Lower lobe of right lung (tissue), 2 donors: ENCODE data around the gene FAM43A. TPM values are rescaled to one million over a fixed set of nuclear protein-coding genes. Genes with fewer than 3 reads are reported as not detected.

Experiments
- ATAC-seq, 2 donors: fragments of 200-7000 bp; cut with Tn5 transposase; one replicate each; pipeline ENCODE4 v1.9.1; 2020 to 2022; ENCODE audit warnings: mild to moderate bottlenecking in 2 of 2, moderate library complexity in 2 of 2
- DNase-seq: peaks from one replicate; pipeline ENCODE4 v3.0.0-alpha.2; 2020
- H3K27ac ChIP-seq: fragments of 200-600 bp; one replicate; pipeline ENCODE4 v1.8.0; 2022
- H3K27me3 ChIP-seq: fragments of 200-600 bp; one replicate; pipeline ENCODE4 v1.8.0; 2022; ENCODE audit warnings: low read depth
- H3K36me3 ChIP-seq: fragments of 200-600 bp; one replicate; pipeline ENCODE4 v1.8.0; 2022; ENCODE audit warnings: mild to moderate bottlenecking
- H3K4me1 ChIP-seq: fragments of 200-600 bp; one replicate; pipeline ENCODE4 v1.8.0; 2022
- H3K4me3 ChIP-seq: fragments of 200-600 bp; one replicate; pipeline ENCODE4 v1.8.0; 2022; ENCODE audit warnings: mild to moderate bottlenecking
- H3K9me3 ChIP-seq: fragments of 200-600 bp; one replicate; pipeline ENCODE4 v1.8.0; 2022
- intact Hi-C: fragments of 100-400 bp; cut with DNase I; formaldehyde crosslinking; loops from one replicate; pipeline ENCODE4 v1.11.0; 2022
- long read RNA-seq: library from polyadenylated mRNA; unstranded; transcript quantifications from one replicate; pipeline ENCODE4 v2.0.0, GENCODE V29; 2021
- total RNA-seq: library from RNA; stranded (reverse); fragmentation: NEBNext Ultra II Directional; extraction: Animal tissue kit (Norgen Biotek cat#: 25700); gene quantifications from one replicate; pipeline ENCODE4 v1.2.1, GENCODE V29; 2021
- TF ChIP-seq, protein P1 (sequence below): fragments of 200-600 bp; IDR thresholded peaks from one replicate; pipeline ENCODE4 v1.8.0; 2022; ENCODE audit warnings: antibody characterized with exemption, mild to moderate bottlenecking
- donor health status: DM: no; HTN: yes; CAD: no; lungs with severe emphysema.

FAM43A gene, protein sequence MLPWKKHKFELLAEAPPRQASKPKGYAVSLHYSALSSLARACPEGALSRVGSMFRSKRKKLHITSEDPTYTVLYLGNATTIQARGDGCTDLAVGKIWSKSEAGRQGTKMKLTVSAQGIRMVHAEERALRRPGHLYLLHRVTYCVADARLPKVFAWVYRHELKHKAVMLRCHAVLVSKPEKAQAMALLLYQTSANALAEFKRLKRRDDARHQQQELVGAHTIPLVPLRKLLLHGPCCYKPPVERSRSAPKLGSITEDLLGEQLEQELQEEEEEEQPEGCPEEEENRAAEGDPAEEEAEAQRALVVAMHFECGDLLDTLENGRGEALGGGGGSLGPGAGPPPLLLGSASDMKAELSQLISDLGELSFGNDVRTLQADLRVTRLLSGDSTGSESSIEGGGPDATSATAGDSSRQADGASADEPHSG
- 12.9 TPM for total RNA-seq
- long read RNA-seq, transcript FAM43A-201 (1 exons, 2,494 nt), result major isoform, 30 of 32 reads
- long read RNA-seq, partial matches to known transcripts, result 0 of 32 reads
- long read RNA-seq, other reads (novel, unspliced or antisense), result 2 of 32 reads

DNA sequence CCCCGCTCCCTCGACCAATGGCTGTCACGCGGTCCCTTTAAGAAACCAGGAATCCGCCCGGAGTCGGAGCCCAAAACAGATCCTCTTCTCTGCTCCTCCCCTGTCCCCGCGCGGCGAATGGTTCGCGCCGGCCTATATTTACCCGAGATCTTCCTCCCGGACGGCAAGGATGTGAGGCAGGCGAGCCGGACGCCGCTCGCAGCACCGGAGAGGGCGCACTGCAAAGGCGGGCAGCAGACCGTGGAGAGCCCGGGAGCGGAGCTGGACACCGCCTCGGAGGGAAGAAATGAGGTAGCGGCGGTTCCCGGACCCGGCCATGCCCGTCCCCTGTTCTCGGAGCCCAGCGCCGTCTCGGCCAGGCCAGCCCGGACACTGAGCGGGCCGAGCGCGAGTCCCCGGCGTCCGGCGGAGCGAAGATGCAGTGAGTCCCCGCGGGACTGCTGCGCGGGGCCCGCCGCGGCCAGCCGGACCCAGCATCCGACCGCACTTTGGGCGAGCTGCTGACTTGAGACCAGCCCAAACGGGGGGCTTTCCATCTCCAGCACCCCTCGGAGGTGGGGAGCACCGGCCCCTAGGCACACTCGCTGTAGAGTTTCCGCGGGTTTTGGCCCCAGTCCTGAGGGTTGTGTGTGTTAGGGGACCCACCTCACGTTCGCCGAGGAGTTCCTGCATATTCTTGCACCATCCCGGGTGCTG, at the start of gene FAM43A:
Gene FAM43A (plus strand): TSS at position 166 of the 696 bp plus-strand sequence. CDS start 944 bp downstream, outside the sequence.
- Histone ChIP-seq H3K9me3 (no peaks in the 10 kb centered on the region), H3K27me3 (peaks cover 5% of the 10 kb centered on the region), H3K36me3 (no peaks in the 10 kb centered on the region), H3K4me3 (peak within 1 kb of the TSS; percentile 84), H3K4me1 (peaks cover 64% of the 10 kb centered on the region), H3K27ac (peak within 1 kb of the TSS; percentile 88)
- intact Hi-C loops, result loop anchor here (10.0 kb wide), 2 partner anchors 419 to 579 kb away; no protein-coding TSS in a partner anchor
- DNase-seq (peak; percentile 90), ATAC-seq (peak; percentile 81 to 85)
- TF ChIP-seq, protein P1, sequence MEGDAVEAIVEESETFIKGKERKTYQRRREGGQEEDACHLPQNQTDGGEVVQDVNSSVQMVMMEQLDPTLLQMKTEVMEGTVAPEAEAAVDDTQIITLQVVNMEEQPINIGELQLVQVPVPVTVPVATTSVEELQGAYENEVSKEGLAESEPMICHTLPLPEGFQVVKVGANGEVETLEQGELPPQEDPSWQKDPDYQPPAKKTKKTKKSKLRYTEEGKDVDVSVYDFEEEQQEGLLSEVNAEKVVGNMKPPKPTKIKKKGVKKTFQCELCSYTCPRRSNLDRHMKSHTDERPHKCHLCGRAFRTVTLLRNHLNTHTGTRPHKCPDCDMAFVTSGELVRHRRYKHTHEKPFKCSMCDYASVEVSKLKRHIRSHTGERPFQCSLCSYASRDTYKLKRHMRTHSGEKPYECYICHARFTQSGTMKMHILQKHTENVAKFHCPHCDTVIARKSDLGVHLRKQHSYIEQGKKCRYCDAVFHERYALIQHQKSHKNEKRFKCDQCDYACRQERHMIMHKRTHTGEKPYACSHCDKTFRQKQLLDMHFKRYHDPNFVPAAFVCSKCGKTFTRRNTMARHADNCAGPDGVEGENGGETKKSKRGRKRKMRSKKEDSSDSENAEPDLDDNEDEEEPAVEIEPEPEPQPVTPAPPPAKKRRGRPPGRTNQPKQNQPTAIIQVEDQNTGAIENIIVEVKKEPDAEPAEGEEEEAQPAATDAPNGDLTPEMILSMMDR, result peak; percentile 19

DNA sequence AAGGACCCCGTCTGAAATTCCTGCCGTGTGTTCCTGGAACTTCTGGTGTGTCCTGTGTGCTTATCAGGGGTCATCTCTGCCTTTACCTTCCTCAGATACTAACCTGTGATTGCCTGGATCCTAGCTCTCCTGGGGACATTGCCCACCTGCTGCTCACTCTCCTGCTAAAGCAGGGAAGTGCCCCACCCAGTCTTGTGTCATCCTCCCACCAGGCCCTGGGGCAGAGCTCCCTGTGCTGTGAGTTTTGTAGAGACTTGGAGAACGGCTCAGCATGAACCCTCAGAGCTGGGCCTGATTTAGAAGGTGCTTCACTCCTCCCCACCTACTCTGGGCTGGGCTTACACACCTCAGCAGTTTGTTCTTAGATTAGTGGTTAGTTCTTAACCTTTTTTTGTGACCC, 48.6 kb upstream of the FAM43A start:
- TF ChIP-seq, protein P1, result no peak
- H3K27ac ChIP-seq, result no peak overlapping the region
- no peaks in the 10 kb centered on the region for H3K9me3 ChIP-seq
- H3K4me1 ChIP-seq, result peaks cover 23% of the 10 kb centered on the region
- intact Hi-C loops, result no loop called here
- no peak overlapping the region for H3K4me3 ChIP-seq
- no peaks in the 10 kb centered on the region for H3K27me3 ChIP-seq
- ATAC-seq (no peak), DNase-seq (no peak)
- H3K36me3 ChIP-seq, result peaks cover 13% of the 10 kb centered on the region

DNA sequence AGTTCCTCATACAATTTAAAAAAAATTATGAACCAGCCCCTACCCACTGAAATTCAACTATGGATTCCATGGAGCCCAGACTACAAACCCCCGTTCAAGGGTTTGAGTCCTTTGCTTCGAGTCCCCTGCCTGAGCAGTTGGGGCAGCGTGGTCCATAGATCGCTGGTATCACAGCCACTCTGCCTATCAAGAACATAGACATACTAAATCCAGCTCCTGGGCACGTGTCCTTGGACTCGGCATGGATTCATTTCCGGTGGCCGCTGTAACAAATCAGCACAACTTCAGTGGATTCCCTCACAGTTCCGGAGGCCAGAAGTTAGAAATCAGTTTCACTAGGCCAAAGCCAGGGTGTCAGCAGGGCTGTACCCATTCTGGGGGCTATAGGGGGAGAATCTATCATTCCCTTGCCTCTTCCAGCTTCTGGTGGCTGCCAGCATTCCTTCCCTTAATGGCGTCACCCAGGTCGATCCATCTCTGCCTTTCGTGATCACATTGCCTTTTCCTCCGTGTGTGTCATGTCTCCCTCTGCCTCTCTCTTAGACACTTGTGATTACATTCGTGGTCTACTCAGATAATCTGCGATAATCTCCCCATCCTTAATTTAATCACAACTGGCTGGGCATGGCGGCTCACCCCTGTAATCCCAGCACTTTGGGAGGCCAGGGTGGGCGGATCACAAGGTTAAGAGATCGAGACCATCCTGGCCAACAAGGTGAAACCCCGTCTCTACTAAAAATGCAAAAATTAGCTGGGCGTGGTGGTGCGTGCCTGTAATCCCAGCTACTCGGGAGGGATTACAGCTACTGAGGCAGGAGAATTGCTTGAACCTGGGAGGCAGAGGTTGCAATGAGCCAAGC, 47.9 kb upstream of the FAM43A start:
- ATAC-seq (no peak), DNase-seq (no peak)
- Histone ChIP-seq H3K27me3 (no peaks in the 10 kb centered on the region), H3K4me3 (no peak overlapping the region), H3K27ac (no peak overlapping the region), H3K9me3 (no peaks in the 10 kb centered on the region), H3K36me3 (peaks cover 19% of the 10 kb centered on the region), H3K4me1 (peaks cover 16% of the 10 kb centered on the region)
- TF ChIP-seq, protein P1, result no peak
- intact Hi-C loops, result no loop called here

DNA sequence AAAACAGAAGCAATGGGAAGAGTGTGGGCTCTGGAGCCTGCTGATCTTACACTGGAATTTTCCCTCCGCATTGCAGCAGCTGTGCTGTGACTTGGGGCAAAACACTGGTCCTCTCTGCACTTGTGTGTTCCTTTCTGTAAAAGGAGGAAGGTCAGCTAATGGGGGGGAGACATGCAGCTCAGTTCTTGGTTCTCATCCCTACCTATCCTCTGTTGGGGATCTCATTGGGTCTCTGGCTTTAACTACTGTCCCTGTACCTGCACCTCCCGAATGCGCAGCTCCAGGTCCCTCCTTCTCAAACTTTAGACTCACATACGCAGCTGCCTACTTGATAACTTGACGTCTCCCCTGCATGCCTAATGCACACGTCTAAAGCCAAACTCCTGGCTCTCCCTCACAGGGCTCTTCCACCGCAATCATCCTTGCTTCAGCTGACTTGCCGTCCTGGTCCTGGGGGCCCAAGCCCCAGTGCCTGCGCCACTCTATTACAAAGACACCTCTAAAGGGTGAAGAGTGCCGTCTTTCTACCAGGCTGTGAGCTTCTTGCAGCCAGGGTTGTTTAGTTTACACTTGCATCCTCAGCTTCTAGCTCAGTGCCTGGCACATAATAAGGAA, 46.6 kb upstream of the FAM43A start:
- no peak for ATAC-seq
- Histone ChIP-seq H3K4me1 (peaks cover 15% of the 10 kb centered on the region), H3K9me3 (no peaks in the 10 kb centered on the region), H3K27me3 (no peaks in the 10 kb centered on the region), H3K4me3 (no peak overlapping the region), H3K27ac (peak overlapping the region; percentile 70), H3K36me3 (peaks cover 31% of the 10 kb centered on the region)
- TF ChIP-seq, protein P1, result no peak
- intact Hi-C loops, result no loop called here
- no peak for DNase-seq
